Skeletal muscle tissue (tissue), 4 donors: ENCODE data around the gene KRTAP4-1. TPM values are rescaled to one million over a fixed set of nuclear protein-coding genes. Genes with fewer than 3 reads are reported as not detected.
"Not testable (repeated sequence)": the region's sequence is repeated elsewhere in the genome, so short reads cannot be mapped to it uniquely, and the experiment has no call there.

Experiments used
- H3K27ac ChIP-seq: one replicate; pipeline ENCODE4 v1.7.0; 2013; ENCODE audit warnings: mild to moderate bottlenecking, low read depth, low read length, inconsistent platforms
- H3K27me3 ChIP-seq, 3 donors: one replicate each; pipeline ENCODE4 v1.7.0; 2013; ENCODE audit warnings: low read length in 3 of 3; ENCODE audit not compliant: control insufficient read depth in 3 of 3, insufficient read depth in 3 of 3
- H3K36me3 ChIP-seq, 3 donors: one replicate each; pipeline ENCODE4 v1.7.0; 2013; ENCODE audit warnings: low read length in 3 of 3; ENCODE audit not compliant: control insufficient read depth in 3 of 3, insufficient read depth in 3 of 3
- H3K4me1 ChIP-seq, 3 donors: one replicate each; pipeline ENCODE4 v1.7.0; 2013; ENCODE audit warnings: low read length in 3 of 3, mild to moderate bottlenecking in 3 of 3; ENCODE audit not compliant: control insufficient read depth in 3 of 3, insufficient read depth in 3 of 3
- H3K4me3 ChIP-seq, 3 donors: one replicate each; pipeline ENCODE4 v1.7.0; 2013; ENCODE audit warnings: low read length in 3 of 3
- H3K9ac ChIP-seq, 3 donors: one replicate each; pipeline ENCODE4 v1.7.0; 2013; ENCODE audit warnings: low read length in 3 of 3, mild to moderate bottlenecking in 3 of 3, moderate library complexity in 2 of 3, low read depth in 1 of 3
- H3K9me3 ChIP-seq, 3 donors: one replicate each; pipeline ENCODE4 v1.7.0; 2013; ENCODE audit warnings: low read length in 3 of 3; ENCODE audit not compliant: control insufficient read depth in 3 of 3
- total RNA-seq: library from RNA; depleted of rRNA; stranded (reverse); fragments of >200 nt; gene quantifications from one replicate; pipeline ENCODE4 v1.2.3, GENCODE V29; 2014
- donor health status: Osteomylitis.

Gene KRTAP4-1
- total RNA-seq, 1 donor from 2014 or later = not detected

GRCh38 chr17:41150026-41150425 is 34.7 kb downstream of the KRTAP4-1 start:
- H3K27me3 ChIP-seq = peaks cover 0 to 3% (median 2%) of the 10 kb centered on the region in 3 donors
- H3K9me3 ChIP-seq = no peaks in the 10 kb centered on the region

GRCh38 chr17:41149652-41149985 is 35.1 kb downstream of the KRTAP4-1 start, which contains the start of gene KRTAP4-5:
KRTAP4-5 (minus strand) TSS chr17:41149825; CDS start chr17:41149767, 58 bp downstream.
- peaks cover 0 to 3% (median 2%) of the 10 kb centered on the region in 3 donors for H3K27me3 ChIP-seq

More at GRCh38 chr17:41150026-41150425, 34.7 kb downstream of the KRTAP4-1 start:
- Histone ChIP-seq H3K36me3 (no peaks in the 10 kb centered on the region), H3K9ac (no peak overlapping the region), H3K27ac (no peak overlapping the region), H3K4me3 (no peak overlapping the region), H3K4me1 (no peaks in the 10 kb centered on the region)

GRCh38 chr17:41148971-41149651 is 35.6 kb downstream of the KRTAP4-1 start:
- H3K4me1 ChIP-seq, H3K9ac ChIP-seq, H3K4me3 ChIP-seq, H3K27ac ChIP-seq, H3K36me3 ChIP-seq, H3K9me3 ChIP-seq, H3K27me3 ChIP-seq: not testable (repeated sequence)

More at GRCh38 chr17:41149652-41149985, 35.1 kb downstream of the KRTAP4-1 start, which contains the start of gene KRTAP4-5:
- H3K9me3 ChIP-seq = no peaks in the 10 kb centered on the region
- no peak within 1 kb of the TSS for H3K9ac ChIP-seq
- H3K4me1 ChIP-seq = no peaks in the 10 kb centered on the region
- H3K4me3 ChIP-seq = no peak within 1 kb of the TSS
- H3K27ac ChIP-seq = no peak within 1 kb of the TSS
- no peaks in the 10 kb centered on the region for H3K36me3 ChIP-seq

- Histone ChIP-seq H3K4me3 (no peak overlapping the region), H3K27me3 (no peaks in the 10 kb centered on the region)
These were observed 37.0 kb downstream of the KRTAP4-1 start for GRCh38 chr17:41147531-41148204.

GRCh38 chr17:41145261-41145660 is 39.5 kb downstream of the KRTAP4-1 start:
- H3K9me3 ChIP-seq = peaks cover 0 to 5% (median 0%) of the 10 kb centered on the region in 3 donors
- H3K4me3 ChIP-seq = no peak overlapping the region
- H3K27me3 ChIP-seq = no peaks in the 10 kb centered on the region
- H3K4me1 ChIP-seq = no peaks in the 10 kb centered on the region
- no peak overlapping the region for H3K9ac ChIP-seq
- H3K36me3 ChIP-seq = no peaks in the 10 kb centered on the region
- no peak overlapping the region for H3K27ac ChIP-seq

More at GRCh38 chr17:41147531-41148204, 37.0 kb downstream of the KRTAP4-1 start:
- Histone ChIP-seq H3K9ac (no peak overlapping the region), H3K4me1 (no peaks in the 10 kb centered on the region), H3K27ac (no peak overlapping the region), H3K9me3 (peaks cover 0 to 5% (median 0%) of the 10 kb centered on the region in 3 donors), H3K36me3 (no peaks in the 10 kb centered on the region)

- H3K9ac ChIP-seq = no peak overlapping the region
- no peak overlapping the region for H3K4me3 ChIP-seq
- H3K9me3 ChIP-seq = peaks cover 0 to 5% (median 0%) of the 10 kb centered on the region in 3 donors
- H3K36me3 ChIP-seq = no peaks in the 10 kb centered on the region
- no peaks in the 10 kb centered on the region for H3K4me1 ChIP-seq
- peaks cover 0 to 2% (median under 1%) of the 10 kb centered on the region in 3 donors for H3K27me3 ChIP-seq
- H3K27ac ChIP-seq = no peak overlapping the region
These were observed 39.9 kb downstream of the KRTAP4-1 start for GRCh38 chr17:41144846-41145245.

GRCh38 chr17:41141361-41141760 is 43.4 kb downstream of the KRTAP4-1 start:
- peaks cover 0 to 4% (median 3%) of the 10 kb centered on the region in 3 donors for H3K27me3 ChIP-seq
- no peak overlapping the region for H3K27ac ChIP-seq
- H3K4me3 ChIP-seq = no peak overlapping the region
- H3K9me3 ChIP-seq = peaks cover 0 to 5% (median 0%) of the 10 kb centered on the region in 3 donors
- H3K36me3 ChIP-seq = no peaks in the 10 kb centered on the region
- H3K9ac ChIP-seq = no peak overlapping the region
- no peaks in the 10 kb centered on the region for H3K4me1 ChIP-seq

GRCh38 chr17:41140360-41141131 is 44.2 kb downstream of the KRTAP4-1 start, which contains the start of gene KRTAP4-6:
KRTAP4-6 (minus strand) TSS chr17:41140544; CDS start chr17:41140487, 57 bp downstream.
- H3K27ac ChIP-seq = no peak within 1 kb of the TSS
- H3K9ac ChIP-seq = no peak within 1 kb of the TSS
- H3K4me1 ChIP-seq = no peaks in the 10 kb centered on the region
- no peak within 1 kb of the TSS for H3K4me3 ChIP-seq
- peaks cover 0 to 4% (median 3%) of the 10 kb centered on the region in 3 donors for H3K27me3 ChIP-seq
- H3K9me3 ChIP-seq = peaks cover 0 to 5% (median 0%) of the 10 kb centered on the region in 3 donors
- H3K36me3 ChIP-seq = no peaks in the 10 kb centered on the region

- H3K4me1 ChIP-seq, H3K36me3 ChIP-seq, H3K27ac ChIP-seq, H3K9ac ChIP-seq, H3K4me3 ChIP-seq, H3K27me3 ChIP-seq, H3K9me3 ChIP-seq: not testable (repeated sequence)
These were observed 44.8 kb downstream of the KRTAP4-1 start for GRCh38 chr17:41139865-41140264.
